GM18873 (cell line): ENCODE measurements around the gene TTC28.
"Not testable (repeated sequence)": the region's sequence is repeated elsewhere in the genome, so short reads cannot be mapped to it uniquely, and the experiment has no call there.

Source experiments
- ATAC-seq: cut with Tn5 transposase; IDR thresholded peaks from one replicate; pipeline ENCODE4 v1.9.1; 2021; ENCODE audit warnings: mild to moderate bottlenecking, moderate library complexity, moderate number of reproducible peaks; ENCODE audit not compliant: unreplicated experiment, low FRiP score

TTC28 gene

GRCh38 chr22:28678778-28679610, 646 bp downstream of the TTC28 start:
- not testable (repeated sequence) for ATAC-seq

DNA sequence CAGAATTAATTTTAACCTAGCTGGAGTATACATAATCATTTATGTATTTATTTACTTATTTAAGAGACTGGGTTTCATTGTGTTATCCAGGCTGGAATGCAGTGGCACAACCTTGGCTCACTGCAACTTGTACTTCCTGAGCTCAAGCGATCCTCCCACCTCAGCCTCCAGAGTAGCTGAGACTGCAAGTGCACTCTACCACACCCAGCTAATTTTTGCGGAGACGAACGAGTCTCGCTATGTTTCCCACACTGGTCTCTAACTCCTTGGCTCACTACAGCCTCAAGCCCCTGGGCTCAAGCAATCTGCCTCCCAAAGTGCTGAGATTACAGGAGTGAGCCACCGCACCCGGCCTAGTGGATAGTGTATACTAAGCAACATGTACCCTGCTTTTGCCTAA, 1.5 kb downstream of the TTC28 start:
- not testable (repeated sequence) for ATAC-seq

DNA sequence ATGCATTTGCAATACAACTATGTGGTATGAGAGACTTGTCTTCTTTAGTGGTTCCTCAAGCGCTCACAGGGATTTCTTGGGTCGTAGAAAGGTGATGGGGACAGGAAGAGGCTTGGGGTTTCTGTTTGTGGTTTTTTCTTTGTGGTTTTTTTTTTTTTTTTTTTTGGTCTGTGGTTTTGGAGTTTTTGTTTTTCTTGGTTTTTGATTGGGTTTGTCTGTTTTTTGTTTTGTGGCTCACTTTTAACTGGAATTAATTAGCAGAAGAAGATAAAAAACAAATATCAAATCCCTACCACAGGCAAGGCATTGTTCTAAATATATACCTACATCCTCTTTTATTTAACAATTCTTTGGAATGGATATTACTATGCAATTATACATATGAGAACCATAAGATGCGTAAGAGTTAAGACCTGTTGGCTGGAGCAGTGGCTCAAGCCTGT, 5.5 kb downstream of the TTC28 start:
- ATAC-seq, result peak; percentile 66

DNA sequence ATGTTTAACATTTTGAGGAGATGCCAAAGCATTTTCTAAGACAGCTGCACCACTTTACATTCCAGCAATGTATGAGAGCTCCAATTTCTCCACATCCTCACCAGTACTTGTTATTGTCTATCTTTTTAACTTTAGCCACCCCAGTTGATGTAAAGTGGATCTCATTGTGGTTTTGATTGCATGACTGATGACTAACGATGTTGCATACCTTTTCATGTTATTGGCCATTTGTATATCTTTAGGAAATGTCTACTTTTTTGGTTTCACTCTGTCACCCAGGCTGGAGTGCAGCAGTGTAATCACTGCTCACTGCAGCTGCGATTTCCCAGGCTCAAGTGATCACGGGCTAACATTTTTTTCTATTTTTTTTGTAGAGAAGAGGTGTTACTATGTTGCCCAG, 8.9 kb downstream of the TTC28 start:
- ATAC-seq, result no peak

DNA sequence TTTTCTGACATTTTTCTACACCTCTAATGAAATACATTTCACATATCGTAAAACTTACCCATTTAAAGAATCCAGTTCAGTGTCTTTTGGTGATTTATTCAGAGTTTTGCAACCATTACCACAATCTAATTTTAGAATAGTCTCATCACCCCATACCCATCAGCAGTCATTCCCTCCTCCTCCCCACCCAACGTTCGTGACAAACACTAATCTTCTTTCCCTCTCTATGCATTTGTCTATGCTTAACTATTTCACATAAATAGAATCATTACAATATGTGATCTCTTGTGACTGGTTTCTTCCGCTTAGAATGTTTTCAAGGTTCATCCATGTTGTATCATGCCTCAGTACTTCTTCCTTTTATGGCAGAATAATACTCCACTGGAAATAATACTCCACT, 9.5 kb downstream of the TTC28 start:
- ATAC-seq, result no peak

- ATAC-seq, result no peak
Measured at GRCh38 chr22:28669387-28669786, 10.3 kb downstream of the TTC28 start.

GRCh38 chr22:28663569-28663942, 16.1 kb downstream of the TTC28 start:
- ATAC-seq, result not testable (repeated sequence)

DNA sequence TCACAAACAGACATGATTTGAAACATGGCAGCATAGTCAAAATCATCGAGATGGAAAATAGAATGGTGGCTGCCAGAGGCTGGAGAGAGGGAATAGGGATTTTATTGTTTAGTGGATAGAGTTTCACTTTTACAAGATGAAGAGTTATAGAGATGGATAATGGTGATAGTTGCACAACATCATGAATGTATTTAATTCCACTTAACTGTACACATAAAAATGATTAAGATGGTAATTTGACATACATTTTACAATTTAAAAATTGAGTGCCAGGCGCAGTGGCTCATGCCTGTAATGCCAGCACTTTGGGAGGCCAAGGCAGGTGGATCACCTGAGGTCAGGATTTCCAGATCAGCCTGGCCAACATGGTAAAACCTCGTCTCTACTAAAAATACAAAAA, 21.2 kb downstream of the TTC28 start:
- no peak for ATAC-seq

DNA sequence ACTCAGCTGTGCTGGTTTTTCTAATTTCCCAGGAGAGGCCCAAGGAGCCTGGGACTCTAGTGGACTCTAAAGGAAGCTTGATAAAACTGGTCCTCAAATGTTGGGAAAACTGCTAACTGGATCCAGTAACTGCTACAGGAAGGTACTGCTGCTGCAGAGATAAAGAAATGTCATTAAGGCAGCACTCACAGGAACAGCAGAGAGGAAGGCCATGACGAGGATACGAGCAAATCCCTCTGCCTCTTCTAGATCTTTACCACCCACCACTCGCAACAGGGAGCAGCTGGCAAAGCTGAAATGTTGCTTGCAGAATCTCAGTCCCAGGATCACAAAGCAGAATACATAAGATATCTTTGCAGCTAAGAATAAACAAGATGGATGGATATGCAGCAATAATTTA, 23.5 kb downstream of the TTC28 start:
- ATAC-seq, result no peak

DNA sequence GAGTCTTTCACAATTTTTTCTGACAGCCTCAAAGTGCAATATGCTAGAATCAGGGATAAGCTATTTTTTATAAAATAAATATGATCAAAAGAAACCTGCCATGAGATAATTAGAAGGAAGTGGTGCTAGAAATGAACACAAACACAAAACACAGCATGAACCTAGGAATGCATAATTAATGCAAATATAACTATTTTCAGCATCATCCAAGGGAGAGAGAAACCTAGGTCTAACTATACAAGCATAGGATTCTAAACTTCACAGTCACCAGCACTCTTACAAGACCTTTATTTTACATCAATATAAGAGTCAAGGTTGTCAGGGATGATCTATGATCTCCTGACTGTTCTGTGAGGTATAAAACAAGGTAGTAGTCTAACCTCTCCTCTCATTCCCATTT, 29.2 kb downstream of the TTC28 start:
- ATAC-seq, result no peak

- ATAC-seq, result no peak
Measured at GRCh38 chr22:28648792-28649191, 30.8 kb downstream of the TTC28 start.

- no peak for ATAC-seq
Measured at GRCh38 chr22:28647216-28647615, 32.4 kb downstream of the TTC28 start.

DNA sequence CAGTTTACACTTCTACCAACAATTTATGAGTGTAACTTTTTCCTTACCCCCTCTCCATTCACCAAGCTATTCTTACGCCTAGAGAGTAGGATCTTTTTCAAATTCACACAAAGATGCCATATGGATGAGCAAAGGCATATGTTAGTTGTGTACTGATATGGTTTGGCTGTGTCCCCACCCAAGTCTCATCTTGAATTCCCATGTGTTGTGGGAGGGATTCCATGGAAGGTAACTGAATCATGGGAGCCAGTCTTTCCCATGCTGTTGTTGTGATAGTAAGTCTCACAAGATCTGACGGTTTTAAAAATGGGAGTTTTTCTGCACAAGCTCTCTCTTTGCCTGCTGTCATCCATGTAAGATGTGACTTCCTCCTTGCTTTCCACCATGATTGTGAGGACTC, 40.3 kb downstream of the TTC28 start:
- ATAC-seq, result no peak

DNA sequence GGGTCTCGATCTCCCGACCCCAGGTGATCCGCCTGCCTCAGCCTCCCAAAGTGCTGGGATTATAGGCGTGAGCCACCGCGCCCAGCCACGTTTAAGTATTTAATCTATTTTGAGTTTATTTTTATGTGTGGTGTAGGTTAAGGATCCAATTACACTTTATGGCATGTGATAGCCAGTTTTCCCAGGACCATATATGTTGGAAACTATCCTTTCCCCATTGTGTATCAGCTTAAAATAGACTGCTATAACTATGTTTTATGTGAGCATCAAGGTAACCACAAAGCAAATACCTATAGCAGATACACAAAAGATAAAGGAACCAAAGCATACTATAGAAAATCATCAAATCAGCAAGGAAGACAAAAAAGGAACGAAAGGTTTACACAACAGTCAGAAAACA, 42.4 kb downstream of the TTC28 start:
- ATAC-seq, result no peak

GRCh38 chr22:28630177-28630574, 49.5 kb downstream of the TTC28 start:
- ATAC-seq, result no peak

- ATAC-seq, result no peak
Measured at GRCh38 chr22:28629420-28630176, 50.0 kb downstream of the TTC28 start.

GRCh38 chr22:28628766-28629165, 50.9 kb downstream of the TTC28 start:
- no peak for ATAC-seq

GRCh38 chr22:28627791-28628190, 51.8 kb downstream of the TTC28 start:
- ATAC-seq, result no peak

- no peak for ATAC-seq
Measured at GRCh38 chr22:28620244-28620922, 59.3 kb downstream of the TTC28 start.

- ATAC-seq, result no peak
Measured at GRCh38 chr22:28619236-28619635, 60.4 kb downstream of the TTC28 start.

GRCh38 chr22:28615423-28615822, 64.2 kb downstream of the TTC28 start:
- ATAC-seq, result not testable (repeated sequence)
